Mammary epithelial cell (primary cell): ENCODE data around the gene PDE6A.

Source experiments
- CTCF ChIP-seq, 2 donors: IDR thresholded peaks in 1 of 2; conservative IDR thresholded peaks in 1 of 2; 2 replicates each; pipeline ENCODE4 v1.5.1; 2011 to 2012; ENCODE audit warnings: inconsistent platforms in 2 of 2, low read length in 2 of 2, mild to moderate bottlenecking in 2 of 2, control low read depth in 1 of 2, low read depth in 1 of 2; ENCODE audit not compliant: insufficient read depth in 1 of 2; ENCODE audit errors: extremely low read depth in 1 of 2
- EZH2 ChIP-seq: IDR thresholded peaks from 2 replicates; pipeline ENCODE4 v1.6.1; 2012; ENCODE audit warnings: low read length, inconsistent platforms, borderline replicate concordance

- no peak for TF ChIP-seq CTCF (conservative IDR thresholded peaks at IDR 0.05 in 1 of 2, IDR thresholded peaks at IDR 0.05 in 1 of 2; ENCODE audit: extremely low read depth in 1 of 2, insufficient read depth in 1 of 2, low read depth in 1 of 2, low read length in 2 of 2)
- TF ChIP-seq EZH2, result no peak
Observed at GRCh38 chr5:149941795-149942194, 2.8 kb downstream of the PDE6A start.
